Uterus (tissue), 2 donors: Measurements from ENCODE around the gene NAT14.

Experiments
- CTCF ChIP-seq, 4 experiments: fragments of 200-600 bp in 2 of 4; fragments of 450-650 bp in 2 of 4; sonication (generic) in 2 of 4; IDR thresholded peaks; one replicate each; pipeline ENCODE4 v1.5.1; 2016 to 2019; ENCODE audit warnings: antibody characterized with exemption in 4 of 4, mild to moderate bottlenecking in 2 of 4, moderate library complexity in 1 of 4
- POLR2A ChIP-seq, 2 donors: fragments of 450-650 bp; IDR thresholded peaks; one replicate each; pipeline ENCODE4 v1.6.1; 2016; ENCODE audit warnings: antibody characterized with exemption in 2 of 2, mild to moderate bottlenecking in 1 of 2, moderate library complexity in 1 of 2

- TF ChIP-seq CTCF (IDR thresholded peaks at IDR 0.05) (no peak), POLR2A (IDR thresholded peaks at IDR 0.05) (no peak)
Observed at GRCh38 chr19:55530996-55531395, 46.0 kb downstream of the NAT14 start.
